WTC11 (cell line): ENCODE data around the gene PPP1R27. TPM values are rescaled to one million over a fixed set of nuclear protein-coding genes. Genes with fewer than 3 reads are reported as not detected.

Experiments
- ATAC-seq: fragments of 200-7000 bp; cut with Tn5 transposase; 2 replicates; pipeline ENCODE4 v1.10.0; 2021; ENCODE audit warnings: mild to moderate bottlenecking, moderate library complexity
- CTCF ChIA-PET: fragments of 300-600 bp; sonication (Branson Sonifier 250); formaldehyde crosslinking; loops from one replicate; lab custom pipeline; 2021; ENCODE audit warnings: antibody characterized with exemption; lab: Charles Lee
- POLR2A ChIA-PET: fragments of 350-600 bp; sonication (Branson Sonifier 250); formaldehyde crosslinking; loops from one replicate; lab custom pipeline; 2021; ENCODE audit warnings: antibody characterized with exemption; lab: Charles Lee
- DNase-seq: peaks from one replicate; pipeline ENCODE4 v3.0.0; 2021; ENCODE audit warnings: low spot score
- H3K27ac Mint-ChIP-seq: 2 replicates; pipeline ENCODE4 v1.8.0; 2021; ENCODE audit warnings: mixed read lengths
- H3K27me3 Mint-ChIP-seq: 2 replicates; pipeline ENCODE4 v1.8.0; 2021; ENCODE audit warnings: low read depth, mild to moderate bottlenecking, moderate library complexity, mixed read lengths
- H3K36me3 Mint-ChIP-seq: 2 replicates; pipeline ENCODE4 v1.8.0; 2021; ENCODE audit warnings: mixed read lengths
- H3K4me1 Mint-ChIP-seq: 2 replicates; pipeline ENCODE4 v1.8.0; 2022; ENCODE audit warnings: mixed read lengths
- H3K4me3 Mint-ChIP-seq: 2 replicates; pipeline ENCODE4 v1.8.0; 2021; ENCODE audit warnings: mild to moderate bottlenecking, moderate library complexity, mixed read lengths
- H3K9me3 Mint-ChIP-seq: 2 replicates; pipeline ENCODE4 v1.8.0; 2021; ENCODE audit warnings: mixed read lengths
- CREB1 ChIP-seq: sonication (generic); formaldehyde crosslinking; IDR thresholded peaks from 2 replicates; pipeline ENCODE4 v1.8.0; 2023; ENCODE audit warnings: mild to moderate bottlenecking, missing genetic modification reagents
- ERG ChIP-seq: fragments of 250-450 bp; sonication (Bioruptor Pico); IDR thresholded peaks from 2 replicates; pipeline ENCODE4 v1.8.0; 2021; ENCODE audit warnings: mild to moderate bottlenecking
- ETV6 ChIP-seq: sonication (generic); formaldehyde crosslinking; IDR thresholded peaks from 2 replicates; pipeline ENCODE4 v1.8.1; 2022; ENCODE audit warnings: mild to moderate bottlenecking, missing genetic modification reagents
- FOXK1 ChIP-seq: sonication (generic); formaldehyde crosslinking; IDR thresholded peaks from 2 replicates; pipeline ENCODE4 v1.8.0; 2022; ENCODE audit warnings: mild to moderate bottlenecking, moderate library complexity, missing genetic modification reagents
- HMGXB4 ChIP-seq: sonication (generic); formaldehyde crosslinking; IDR thresholded peaks from 2 replicates; pipeline ENCODE4 v1.8.1; 2023; ENCODE audit warnings: mild to moderate bottlenecking, moderate library complexity, missing genetic modification reagents
- NR2C2 ChIP-seq: sonication (generic); formaldehyde crosslinking; IDR thresholded peaks from 2 replicates; pipeline ENCODE4 v1.8.0; 2022; ENCODE audit warnings: mild to moderate bottlenecking, missing genetic modification reagents
- PRDM15 ChIP-seq: sonication (generic); formaldehyde crosslinking; IDR thresholded peaks from 2 replicates; pipeline ENCODE4 v1.8.0; 2022; ENCODE audit warnings: missing genetic modification reagents
- PRRX2 ChIP-seq: fragments of 250-450 bp; sonication (Bioruptor Pico); IDR thresholded peaks from 2 replicates; pipeline ENCODE4 v1.8.0; 2021; ENCODE audit warnings: mild to moderate bottlenecking
- RELA ChIP-seq: sonication (generic); formaldehyde crosslinking; IDR thresholded peaks from 2 replicates; pipeline ENCODE4 v1.8.1; 2022; ENCODE audit warnings: missing genetic modification reagents, mild to moderate bottlenecking, borderline replicate concordance
- SMAD3 ChIP-seq: sonication (generic); formaldehyde crosslinking; IDR thresholded peaks from 2 replicates; pipeline ENCODE4 v1.8.0; 2022; ENCODE audit warnings: missing genetic modification reagents, mild to moderate bottlenecking, borderline replicate concordance
- SMAD4 ChIP-seq: sonication (generic); formaldehyde crosslinking; IDR thresholded peaks from 2 replicates; pipeline ENCODE4 v1.8.0; 2022; ENCODE audit warnings: mild to moderate bottlenecking, missing genetic modification reagents
- SOX15 ChIP-seq: fragments of 250-450 bp; sonication (Bioruptor Pico); IDR thresholded peaks from 2 replicates; pipeline ENCODE4 v1.9.0; 2021; ENCODE audit warnings: mild to moderate bottlenecking
- TEAD1 ChIP-seq: sonication (generic); formaldehyde crosslinking; IDR thresholded peaks from 2 replicates; pipeline ENCODE4 v1.8.0; 2022; ENCODE audit warnings: mild to moderate bottlenecking, missing genetic modification reagents
- TEAD4 ChIP-seq: sonication (generic); formaldehyde crosslinking; IDR thresholded peaks from 2 replicates; pipeline ENCODE4 v1.8.0; 2022; ENCODE audit warnings: mild to moderate bottlenecking, missing genetic modification reagents
- ZBTB21 ChIP-seq: sonication (generic); formaldehyde crosslinking; IDR thresholded peaks from 2 replicates; pipeline ENCODE4 v1.8.1; 2023; ENCODE audit warnings: mild to moderate bottlenecking, missing genetic modification reagents, borderline replicate concordance
- ZNF138 ChIP-seq: sonication (generic); formaldehyde crosslinking; conservative IDR thresholded peaks from 2 replicates; pipeline ENCODE4 v1.8.1; 2022; ENCODE audit warnings: mild to moderate bottlenecking, moderate library complexity, missing genetic modification reagents
- ZNF219 ChIP-seq: sonication (generic); formaldehyde crosslinking; IDR thresholded peaks from 2 replicates; pipeline ENCODE4 v1.8.0; 2023; ENCODE audit warnings: missing genetic modification reagents, mild to moderate bottlenecking, borderline replicate concordance
- ZNF232 ChIP-seq: sonication (generic); formaldehyde crosslinking; IDR thresholded peaks from 2 replicates; pipeline ENCODE4 v1.8.0; 2022; ENCODE audit warnings: mild to moderate bottlenecking, missing genetic modification reagents
- ZSCAN18 ChIP-seq: fragments of 250-450 bp; sonication (Bioruptor Pico); IDR thresholded peaks from 2 replicates; pipeline ENCODE4 v2.1.2; 2022; ENCODE audit warnings: mild to moderate bottlenecking, moderate library complexity
- total RNA-seq: library from RNA; stranded (reverse); gene quantifications from 3 replicates; pipeline ENCODE4 v1.2.3, GENCODE V29; 2021

Gene PPP1R27
- total RNA-seq, 1 experiment from 2014 or later: not detected

GRCh38 chr17:81858967-81859905, 24.4 kb upstream of the PPP1R27 start:
- no peaks in the 10 kb centered on the region for H3K9me3 Mint-ChIP-seq
- ATAC-seq (no peak), DNase-seq (no peak)
- no peaks in the 10 kb centered on the region; the same call in 1 of the 2 replicates for H3K27me3 Mint-ChIP-seq
- H3K4me1 Mint-ChIP-seq: peaks cover 25% of the 10 kb centered on the region
- peak overlapping the region; percentile 85 for H3K27ac Mint-ChIP-seq
- TF ChIP-seq TEAD1 (CRISPR knock-in tag): no peak
- 0 out of 2 replicates have a peak, but pooled peaks have one; percentile 36 for TF ChIP-seq ZNF232 (CRISPR knock-in tag)
- TF ChIP-seq SMAD3 (CRISPR knock-in tag): 0 out of 2 replicates have a peak, but pooled peaks have one; percentile 13
- no peak for TF ChIP-seq NR2C2 (CRISPR knock-in tag)
- no peak for TF ChIP-seq HMGXB4 (CRISPR knock-in tag)
- TF ChIP-seq ZSCAN18 (CRISPR knock-in tag): no peak
- TF ChIP-seq SMAD4: no peak
- no peak for TF ChIP-seq CREB1 (CRISPR knock-in tag)
- TF ChIP-seq ERG (CRISPR knock-in tag): no peak
- no peak for TF ChIP-seq ZNF219 (CRISPR knock-in tag)
- TF ChIP-seq ZNF138 (CRISPR knock-in tag): no peak
- TF ChIP-seq PRRX2 (CRISPR knock-in tag): no peak
- CTCF ChIA-PET: interaction anchor here (0.7 to 1.5 kb wide), 2 partner anchors 10 kb away, joined by 3 to 6 read pairs; no protein-coding TSS in a partner anchor
- POLR2A ChIA-PET: interaction anchor here (0.5 kb wide), 1 partner anchor 461 kb away, joined by 3 read pairs; no protein-coding TSS in a partner anchor
- H3K4me3 Mint-ChIP-seq: peak overlapping the region; percentile 87
- H3K36me3 Mint-ChIP-seq: peaks cover 43% of the 10 kb centered on the region

- H3K27me3 Mint-ChIP-seq: no peaks in the 10 kb centered on the region; the same call in 1 of the 2 replicates
- ChIA-PET CTCF (interaction anchor here (0.6 to 1.5 kb wide), 2 partner anchors 11 to 123 kb away, joined by 3 to 6 read pairs; no protein-coding TSS in a partner anchor), POLR2A (no interaction called here)
- peak overlapping the region; percentile 87 for H3K4me3 Mint-ChIP-seq
- H3K27ac Mint-ChIP-seq: no peak overlapping the region
- no peaks in the 10 kb centered on the region for H3K9me3 Mint-ChIP-seq
- peaks cover 46% of the 10 kb centered on the region for H3K36me3 Mint-ChIP-seq
- no peak for TF ChIP-seq ZSCAN18 (CRISPR knock-in tag)
- TF ChIP-seq PRDM15 (CRISPR knock-in tag): no peak
- no peak for TF ChIP-seq FOXK1 (CRISPR knock-in tag)
- no peak for TF ChIP-seq TEAD4 (CRISPR knock-in tag)
- no peak for TF ChIP-seq ETV6
- no peak for TF ChIP-seq ZNF138 (CRISPR knock-in tag)
- no peak for TF ChIP-seq RELA (CRISPR knock-in tag)
- TF ChIP-seq SOX15 (CRISPR knock-in tag): no peak
- TF ChIP-seq ZBTB21: no peak
- ATAC-seq: no peak
- peaks cover 21% of the 10 kb centered on the region for H3K4me1 Mint-ChIP-seq
- no peak for DNase-seq
Measured at GRCh38 chr17:81858170-81858966, 23.5 kb upstream of the PPP1R27 start.
